H7 (cell line): ENCODE measurements around the gene AUTS2. TPM values are rescaled to one million over a fixed set of nuclear protein-coding genes. Genes with fewer than 3 reads are reported as not detected.

ENCODE experiments used
- DNase-seq: peaks from one replicate; pipeline ENCODE4 v3.0.0; 2012
- H3K27me3 ChIP-seq: 2 replicates; pipeline ENCODE4 v1.6.0; 2011; ENCODE audit warnings: mild to moderate bottlenecking, low read length; ENCODE audit not compliant: control insufficient read depth, insufficient read depth
- H3K36me3 ChIP-seq: replicated peaks from 2 replicates; pipeline ENCODE4 v1.5.1; 2011; ENCODE audit warnings: low read length; ENCODE audit not compliant: control insufficient read depth, insufficient read depth
- H3K4me3 ChIP-seq: 2 replicates; pipeline ENCODE4 v1.5.1; 2011; ENCODE audit warnings: low read depth, mild to moderate bottlenecking, control low read depth, low read length, moderate library complexity; ENCODE audit not compliant: insufficient read depth
- total RNA-seq: library from RNA; depleted of rRNA; stranded (reverse); fragments of >200 nt; shearing (Covaris generic); gene quantifications from 2 replicates; pipeline ENCODE4 v1.2.3, GENCODE V29; 2014

Gene AUTS2
- total RNA-seq, 1 experiment from 2014 or later: 16.1 TPM

DNA sequence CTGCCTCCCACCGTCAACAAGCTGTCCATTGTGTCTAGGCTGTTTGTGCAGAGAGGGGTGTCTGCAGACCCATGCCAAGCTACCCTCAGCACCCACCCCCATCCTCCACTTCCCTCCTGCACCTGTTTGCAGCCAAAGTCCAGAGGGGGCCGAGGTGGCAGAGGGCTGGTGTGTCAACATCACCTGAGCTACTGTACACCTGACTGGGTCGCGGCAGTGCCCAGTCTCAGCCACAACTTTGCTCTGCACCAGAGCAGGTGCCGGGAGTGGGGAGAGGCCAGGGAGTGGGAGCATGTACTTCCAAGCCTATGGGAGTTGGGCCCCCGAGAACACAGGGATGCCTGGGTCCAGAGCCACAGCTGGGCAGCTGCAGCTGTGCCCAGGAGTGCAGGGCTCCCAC, 93.1 kb downstream of the AUTS2 start:
- no peak for DNase-seq
- Histone ChIP-seq H3K27me3 (no peaks in the 10 kb centered on the region), H3K36me3 (no peaks in the 10 kb centered on the region), H3K4me3 (no peak overlapping the region)

DNA sequence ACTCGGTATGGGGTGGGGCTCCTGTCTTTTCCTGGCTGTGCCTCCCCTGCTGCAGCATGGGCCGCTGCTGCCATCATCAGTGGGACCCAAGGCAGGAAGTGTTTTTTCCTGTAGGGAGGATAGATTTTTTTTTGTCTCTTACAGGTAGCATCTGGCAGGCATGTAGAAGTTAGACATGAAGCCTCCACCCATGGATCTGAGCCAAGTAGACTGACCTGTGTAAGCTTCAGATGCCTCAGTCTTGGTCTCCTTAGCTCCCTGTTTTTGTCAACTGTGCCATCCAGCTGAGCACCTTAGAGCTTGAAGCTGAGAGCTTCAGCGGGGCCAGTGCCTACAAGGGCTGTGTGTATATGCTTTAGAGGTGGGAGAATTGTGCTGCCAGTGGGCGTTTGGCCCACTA, 93.5 kb downstream of the AUTS2 start:
- Histone ChIP-seq H3K36me3 (no peaks in the 10 kb centered on the region), H3K4me3 (no peak overlapping the region), H3K27me3 (no peaks in the 10 kb centered on the region)
- DNase-seq: no peak

DNA sequence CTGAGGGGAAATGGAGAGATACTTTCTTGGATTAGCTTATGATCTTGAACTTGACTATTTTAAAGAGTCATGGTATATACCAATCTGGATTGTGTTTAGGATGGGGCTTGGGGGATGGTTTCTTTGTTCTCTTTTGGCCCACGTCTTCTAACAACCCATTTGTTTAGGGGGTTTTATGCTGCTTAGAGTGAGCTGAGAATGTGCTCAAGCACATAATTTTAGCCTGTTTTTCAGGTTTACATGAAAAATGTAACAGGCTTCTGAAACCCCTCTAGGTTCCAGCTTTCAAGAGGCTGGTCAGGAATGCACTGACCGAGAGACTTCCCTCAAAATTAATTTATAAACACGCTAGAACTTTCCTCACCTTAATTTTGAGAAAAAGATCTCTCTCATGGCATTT, 94.3 kb downstream of the AUTS2 start:
- Histone ChIP-seq H3K36me3 (no peaks in the 10 kb centered on the region), H3K4me3 (no peak overlapping the region), H3K27me3 (no peaks in the 10 kb centered on the region)
- DNase-seq: no peak

DNA sequence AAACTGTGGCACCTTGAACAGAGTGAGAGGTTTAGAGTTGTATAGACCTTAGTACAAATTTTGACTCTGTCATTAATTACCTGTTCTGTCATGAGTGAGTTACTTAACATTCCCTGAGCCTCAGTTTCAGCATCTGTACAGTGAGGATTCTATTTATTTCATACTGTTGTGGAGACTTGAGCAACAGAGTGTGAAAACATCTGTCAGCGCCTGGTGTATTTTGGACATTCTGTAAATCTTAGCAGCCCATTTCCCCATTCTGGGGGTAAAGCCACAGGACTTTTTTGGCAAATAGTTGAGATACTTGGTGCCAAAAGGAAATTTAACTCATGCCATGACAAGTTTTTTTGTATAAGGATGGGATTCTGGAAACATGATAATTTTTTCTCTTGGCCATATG, 94.8 kb downstream of the AUTS2 start:
- no peak for DNase-seq
- H3K36me3 ChIP-seq: no peaks in the 10 kb centered on the region
- H3K27me3 ChIP-seq: no peaks in the 10 kb centered on the region

DNA sequence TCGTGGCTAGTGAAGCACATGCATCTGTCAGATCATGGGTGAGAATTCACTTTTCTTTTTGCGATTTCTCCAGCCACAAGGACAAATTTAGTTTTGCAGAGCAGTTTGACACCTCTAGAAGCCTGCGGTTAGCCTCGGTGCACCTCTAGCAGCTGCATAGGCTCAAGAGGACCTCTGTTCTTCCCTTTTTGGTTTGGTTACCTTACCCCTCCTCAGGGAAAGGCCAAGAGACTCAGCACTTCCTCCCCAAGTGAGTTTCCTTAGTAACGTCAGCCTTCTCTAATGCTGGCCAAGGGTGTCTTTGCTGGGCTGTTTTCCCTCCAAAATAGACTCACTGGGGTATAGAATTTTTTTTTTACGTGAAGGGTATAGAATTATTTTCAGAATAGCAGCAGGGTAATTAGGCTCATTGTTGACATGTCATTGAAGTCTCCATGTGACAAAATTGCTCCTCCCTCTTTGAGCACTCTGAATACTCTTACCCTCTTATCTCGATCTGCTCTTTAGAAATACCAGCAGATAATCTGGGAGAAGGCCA, 97.8 kb downstream of the AUTS2 start:
- no peak for DNase-seq
- Histone ChIP-seq H3K27me3 (no peaks in the 10 kb centered on the region), H3K4me3 (no peak overlapping the region), H3K36me3 (no peaks in the 10 kb centered on the region)

More for the DNA sequence above, 94.8 kb downstream of the AUTS2 start:
- no peak overlapping the region for H3K4me3 ChIP-seq

DNA sequence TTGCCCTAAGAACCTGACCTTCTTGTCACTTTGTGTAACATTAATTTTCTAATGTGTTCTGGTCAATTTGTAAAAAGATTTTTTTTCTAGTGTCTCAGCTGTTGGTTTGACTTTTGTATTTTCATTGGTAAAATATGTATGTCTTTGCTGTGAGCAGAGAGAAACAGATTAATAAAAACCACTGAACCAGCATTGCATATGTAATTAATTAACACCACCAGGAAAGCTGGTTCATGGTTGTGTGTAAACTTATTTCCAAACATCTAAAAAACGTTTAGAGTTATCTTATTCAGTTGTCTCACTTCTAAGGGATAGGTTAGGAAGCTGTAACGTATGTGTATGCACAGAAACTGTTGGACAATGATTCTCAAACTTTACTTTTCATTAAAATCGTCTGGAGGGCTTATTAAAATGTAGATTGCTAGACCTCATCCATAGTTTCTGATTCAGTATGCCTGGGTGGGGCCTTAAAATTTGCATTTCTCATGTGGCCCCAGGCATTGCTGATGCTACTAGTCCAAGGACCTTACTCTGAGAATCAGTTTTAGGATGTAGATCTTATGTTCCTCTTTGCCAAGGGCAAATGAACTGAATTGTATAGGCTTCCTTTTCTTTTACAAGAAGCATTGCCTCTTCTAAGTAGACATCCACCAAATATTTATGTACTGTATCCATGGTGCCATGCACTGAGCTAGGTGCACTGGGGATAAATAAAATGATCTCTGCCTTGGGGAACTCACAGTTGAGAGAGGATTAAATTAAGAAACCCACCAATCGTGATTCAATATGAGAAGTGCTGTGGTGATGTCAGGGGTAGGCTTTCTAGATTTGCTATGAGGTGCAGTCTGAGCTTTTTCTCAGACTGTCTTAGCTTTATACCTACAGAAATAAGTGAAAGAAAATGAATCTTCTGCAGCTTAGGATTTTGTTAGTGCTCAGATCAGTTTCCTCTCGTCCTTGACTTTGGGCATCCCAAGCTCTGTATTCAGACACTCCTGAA, 98.7 kb downstream of the AUTS2 start:
- DNase-seq: no peak
- Histone ChIP-seq H3K27me3 (no peaks in the 10 kb centered on the region), H3K4me3 (no peak overlapping the region), H3K36me3 (no peaks in the 10 kb centered on the region)

DNA sequence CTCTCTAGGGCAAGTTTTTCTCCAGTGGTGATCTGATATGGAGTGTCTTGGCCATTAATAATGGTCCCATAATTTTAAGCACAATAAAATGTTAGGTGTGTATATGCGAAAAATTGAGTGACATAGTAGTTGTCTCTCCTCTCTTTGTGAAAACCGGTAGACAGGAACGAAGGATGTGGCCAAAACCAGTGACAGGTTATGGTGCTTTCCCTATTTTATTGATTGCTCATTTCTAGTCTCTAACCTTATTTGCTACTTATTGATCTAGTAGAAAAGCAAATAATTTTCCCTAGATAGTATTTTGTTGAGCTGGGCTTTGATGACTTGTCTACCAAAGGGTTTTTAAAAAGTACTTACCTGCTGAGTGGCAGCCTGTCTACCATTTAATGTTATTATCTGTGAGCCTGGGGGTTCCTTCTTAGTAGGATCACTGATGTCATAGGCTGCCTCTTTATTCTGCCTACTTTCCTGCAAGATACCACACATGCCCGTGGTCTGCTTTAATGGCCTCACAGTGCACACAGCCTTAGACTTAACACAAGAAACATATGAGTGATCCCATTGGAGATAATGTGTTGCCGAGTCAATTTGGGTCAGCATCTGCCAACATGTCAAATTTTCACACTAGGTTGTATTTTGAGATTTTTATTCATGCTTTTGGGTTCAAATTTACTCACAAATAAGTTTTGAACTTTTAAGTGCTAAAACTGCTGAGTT, 100.0 kb downstream of the AUTS2 start:
- no peaks in the 10 kb centered on the region for H3K36me3 ChIP-seq
- no peaks in the 10 kb centered on the region for H3K27me3 ChIP-seq
- no peak overlapping the region for H3K4me3 ChIP-seq
- no peak for DNase-seq

DNA sequence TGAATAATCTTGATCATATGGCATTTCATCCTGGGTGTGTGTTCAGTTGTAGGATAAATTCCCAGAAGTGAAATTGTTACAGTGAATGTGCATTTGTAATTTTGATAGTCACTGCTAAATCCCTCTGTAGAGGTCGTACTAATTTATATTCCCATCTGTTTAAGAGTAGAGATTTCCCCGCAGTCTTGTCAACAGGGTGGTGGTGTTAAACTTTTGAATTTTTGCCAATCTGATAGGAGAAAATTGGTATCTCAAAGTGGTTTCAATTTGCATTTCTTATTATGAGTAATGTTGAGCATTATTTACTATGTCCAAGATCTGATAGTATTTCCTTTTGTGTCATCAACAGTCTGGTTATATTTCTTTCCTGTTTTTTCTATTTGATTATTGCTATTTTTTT, 101.7 kb downstream of the AUTS2 start:
- Histone ChIP-seq H3K4me3 (no peak overlapping the region), H3K36me3 (no peaks in the 10 kb centered on the region), H3K27me3 (no peaks in the 10 kb centered on the region)
- DNase-seq: no peak

DNA sequence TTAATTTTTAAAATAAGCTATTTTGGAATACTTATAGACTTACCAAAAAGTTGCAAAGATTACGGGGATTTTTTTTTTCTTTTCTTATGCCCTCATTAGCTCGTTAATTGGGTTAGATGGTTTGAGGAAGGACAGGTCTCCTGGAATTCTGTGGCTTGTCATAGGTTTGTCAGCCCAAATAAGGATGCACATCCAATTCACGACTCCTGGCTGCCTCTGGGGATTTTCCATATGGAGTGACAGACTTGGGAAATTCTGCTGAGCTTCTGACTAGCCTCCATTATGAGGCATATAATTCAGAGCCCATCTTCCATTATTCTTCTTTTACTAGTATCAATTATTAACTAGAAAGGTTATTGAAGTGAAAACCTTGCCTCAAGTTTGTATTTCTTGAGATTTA, 102.1 kb downstream of the AUTS2 start:
- Histone ChIP-seq H3K27me3 (no peaks in the 10 kb centered on the region), H3K36me3 (no peaks in the 10 kb centered on the region), H3K4me3 (no peak overlapping the region)
- DNase-seq: no peak

DNA sequence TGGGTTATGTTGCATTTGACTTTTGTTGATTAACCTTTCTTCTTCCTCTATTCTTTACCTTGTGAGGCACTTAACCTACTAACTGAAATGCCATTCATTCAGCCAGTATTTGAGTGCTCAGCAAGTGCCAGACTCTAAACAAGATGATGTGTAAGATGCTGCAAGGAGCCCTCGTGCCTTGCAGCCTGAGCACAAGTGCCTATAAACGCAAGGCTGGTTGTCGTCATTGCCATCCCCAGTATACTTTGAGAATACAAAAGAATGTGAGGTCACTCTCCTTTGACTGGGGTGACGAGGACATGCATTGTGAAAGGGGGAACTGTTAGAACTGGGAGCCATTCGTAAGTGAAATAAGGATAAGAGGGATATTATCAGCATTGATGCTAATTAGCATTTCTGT, 103.0 kb downstream of the AUTS2 start:
- no peak for DNase-seq

DNA sequence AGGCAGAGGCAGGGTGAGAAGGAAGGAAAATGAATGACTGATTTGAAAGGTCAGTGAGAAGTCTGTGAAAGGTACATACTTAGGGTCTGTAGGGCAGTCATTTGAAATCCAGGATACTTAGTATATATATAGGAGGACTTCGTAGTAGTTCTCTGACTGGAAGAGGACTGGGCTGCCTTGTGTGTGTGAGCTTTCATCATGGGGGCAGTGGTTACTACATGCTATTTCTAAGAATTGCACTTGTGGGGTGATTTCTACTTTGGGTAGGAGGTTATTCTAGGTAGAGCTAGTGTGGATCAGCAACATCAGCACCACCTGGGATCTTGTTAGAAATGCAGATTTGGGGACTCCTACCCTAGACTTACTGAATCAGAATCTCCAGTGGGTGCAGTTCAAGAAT, 104.1 kb downstream of the AUTS2 start:
- no peak for DNase-seq
- H3K4me3 ChIP-seq: no peak overlapping the region
- H3K27me3 ChIP-seq: no peaks in the 10 kb centered on the region
- no peaks in the 10 kb centered on the region for H3K36me3 ChIP-seq

More for the DNA sequence above, 103.0 kb downstream of the AUTS2 start:
- Histone ChIP-seq H3K27me3 (no peaks in the 10 kb centered on the region), H3K36me3 (no peaks in the 10 kb centered on the region), H3K4me3 (no peak overlapping the region)

DNA sequence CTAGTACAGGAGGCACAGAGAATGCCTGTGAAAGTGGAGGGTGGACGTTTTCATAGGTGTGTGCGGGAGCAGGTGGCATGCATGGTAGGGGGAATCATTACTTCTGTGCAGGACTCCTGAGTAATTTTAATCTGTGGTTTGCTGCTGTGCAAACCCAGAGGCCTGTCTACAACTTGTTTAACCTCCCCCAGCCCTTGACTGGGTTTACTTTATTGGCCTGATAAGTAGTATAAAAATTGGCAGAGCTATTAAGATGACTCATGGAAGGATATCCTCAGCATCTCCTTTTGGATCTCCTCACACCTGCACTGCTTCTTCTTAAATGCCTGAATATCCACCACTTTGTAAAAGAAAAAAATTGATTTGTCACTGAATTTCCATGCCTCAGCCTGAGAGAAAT, 104.8 kb downstream of the AUTS2 start:
- Histone ChIP-seq H3K4me3 (no peak overlapping the region), H3K36me3 (no peaks in the 10 kb centered on the region), H3K27me3 (no peaks in the 10 kb centered on the region)
- DNase-seq: no peak

DNA sequence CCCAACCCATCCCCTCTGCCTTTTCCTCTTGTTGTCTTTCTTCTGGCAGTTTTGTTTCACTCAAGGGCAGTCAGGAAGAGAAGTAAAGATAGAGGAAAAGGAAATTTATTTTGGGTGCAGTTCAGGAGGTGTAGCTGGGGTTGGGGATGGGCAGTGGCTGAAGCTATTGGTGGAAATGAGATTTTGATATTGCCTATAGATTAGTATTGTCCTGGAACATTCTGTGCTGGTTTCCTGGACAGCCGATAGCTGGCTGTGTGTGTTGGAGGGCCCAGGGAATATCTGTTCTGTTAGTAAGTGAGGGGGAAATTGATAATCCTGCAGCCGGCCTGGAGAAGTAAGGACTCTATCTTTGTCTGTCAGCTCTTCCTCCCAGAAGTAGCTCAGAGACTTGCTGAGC, 107.8 kb downstream of the AUTS2 start:
- no peak for DNase-seq
- no peak overlapping the region for H3K4me3 ChIP-seq
- no peaks in the 10 kb centered on the region for H3K36me3 ChIP-seq
- H3K27me3 ChIP-seq: no peaks in the 10 kb centered on the region

DNA sequence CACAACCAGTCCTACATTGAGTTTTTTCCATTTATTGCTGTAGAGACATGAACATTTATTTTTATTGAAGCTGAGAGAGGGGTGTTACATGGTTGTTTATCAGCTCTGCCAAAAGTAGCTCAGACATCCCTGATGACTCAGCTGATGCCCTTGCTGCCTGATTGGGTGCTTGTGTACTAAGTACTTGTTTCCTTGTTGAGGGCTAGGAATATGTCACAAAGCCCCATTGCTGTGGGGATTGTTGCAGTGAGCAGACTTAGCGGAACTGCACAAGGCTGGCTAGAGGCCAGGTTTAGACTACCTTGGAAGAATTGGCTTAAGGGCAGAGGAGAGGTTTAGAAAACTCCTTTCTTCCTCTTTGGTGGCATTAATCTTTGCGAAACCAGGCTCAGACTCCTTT, 110.6 kb downstream of the AUTS2 start:
- Histone ChIP-seq H3K36me3 (no peaks in the 10 kb centered on the region), H3K4me3 (no peak overlapping the region), H3K27me3 (no peaks in the 10 kb centered on the region)
- DNase-seq: no peak
